WTC11 (cell line): ENCODE measurements around the gene CYSTM1. TPM values are rescaled to one million over a fixed set of nuclear protein-coding genes. Genes with fewer than 3 reads are reported as not detected.

Experiments
- ATAC-seq: fragments of 200-7000 bp; cut with Tn5 transposase; 2 replicates; pipeline ENCODE4 v1.10.0; 2021; ENCODE audit warnings: mild to moderate bottlenecking, moderate library complexity
- CTCF ChIA-PET: fragments of 300-600 bp; sonication (Branson Sonifier 250); formaldehyde crosslinking; loops from one replicate; lab custom pipeline; 2021; ENCODE audit warnings: antibody characterized with exemption; lab: Charles Lee
- POLR2A ChIA-PET: fragments of 350-600 bp; sonication (Branson Sonifier 250); formaldehyde crosslinking; loops from one replicate; lab custom pipeline; 2021; ENCODE audit warnings: antibody characterized with exemption; lab: Charles Lee
- DNase-seq: peaks from one replicate; pipeline ENCODE4 v3.0.0; 2021; ENCODE audit warnings: low spot score
- H3K27ac Mint-ChIP-seq: 2 replicates; pipeline ENCODE4 v1.8.0; 2021; ENCODE audit warnings: mixed read lengths
- H3K27me3 Mint-ChIP-seq: 2 replicates; pipeline ENCODE4 v1.8.0; 2021; ENCODE audit warnings: low read depth, mild to moderate bottlenecking, moderate library complexity, mixed read lengths
- H3K36me3 Mint-ChIP-seq: 2 replicates; pipeline ENCODE4 v1.8.0; 2021; ENCODE audit warnings: mixed read lengths
- H3K4me1 Mint-ChIP-seq: 2 replicates; pipeline ENCODE4 v1.8.0; 2022; ENCODE audit warnings: mixed read lengths
- H3K4me3 Mint-ChIP-seq: 2 replicates; pipeline ENCODE4 v1.8.0; 2021; ENCODE audit warnings: mild to moderate bottlenecking, moderate library complexity, mixed read lengths
- H3K9me3 Mint-ChIP-seq: 2 replicates; pipeline ENCODE4 v1.8.0; 2021; ENCODE audit warnings: mixed read lengths
- AFF4 ChIP-seq: sonication (generic); formaldehyde crosslinking; IDR thresholded peaks from 2 replicates; pipeline ENCODE4 v1.8.1; 2023; ENCODE audit warnings: mild to moderate bottlenecking, missing genetic modification reagents, borderline replicate concordance
- ARID4B ChIP-seq: sonication (generic); formaldehyde crosslinking; IDR thresholded peaks from 2 replicates; pipeline ENCODE4 v1.8.0; 2023; ENCODE audit warnings: missing genetic modification reagents, mild to moderate bottlenecking, borderline replicate concordance
- ATF1 ChIP-seq: sonication (generic); formaldehyde crosslinking; IDR thresholded peaks from 2 replicates; pipeline ENCODE4 v1.8.1; 2023; ENCODE audit warnings: mild to moderate bottlenecking, moderate library complexity, missing genetic modification reagents
- ATF6 ChIP-seq: sonication (generic); formaldehyde crosslinking; IDR thresholded peaks from 2 replicates; pipeline ENCODE4 v1.8.1; 2023; ENCODE audit warnings: mild to moderate bottlenecking, missing genetic modification reagents
- ERG ChIP-seq: fragments of 250-450 bp; sonication (Bioruptor Pico); IDR thresholded peaks from 2 replicates; pipeline ENCODE4 v1.8.0; 2021; ENCODE audit warnings: mild to moderate bottlenecking
- FOXK1 ChIP-seq: sonication (generic); formaldehyde crosslinking; IDR thresholded peaks from 2 replicates; pipeline ENCODE4 v1.8.0; 2022; ENCODE audit warnings: mild to moderate bottlenecking, moderate library complexity, missing genetic modification reagents
- FOXP4 ChIP-seq: sonication (generic); formaldehyde crosslinking; IDR thresholded peaks from 2 replicates; pipeline ENCODE4 v1.8.0; 2022; ENCODE audit warnings: mild to moderate bottlenecking, missing genetic modification reagents
- IRF1 ChIP-seq: sonication (generic); formaldehyde crosslinking; IDR thresholded peaks from 2 replicates; pipeline ENCODE4 v1.8.0; 2023; ENCODE audit warnings: missing genetic modification reagents
- MAX ChIP-seq: sonication (generic); formaldehyde crosslinking; IDR thresholded peaks from 2 replicates; pipeline ENCODE4 v1.8.0; 2022; ENCODE audit warnings: mild to moderate bottlenecking, missing genetic modification reagents
- NFE2L1 ChIP-seq: sonication (generic); formaldehyde crosslinking; IDR thresholded peaks from 2 replicates; pipeline ENCODE4 v1.8.1; 2023; ENCODE audit warnings: missing genetic modification reagents
- NR2C2 ChIP-seq: sonication (generic); formaldehyde crosslinking; IDR thresholded peaks from 2 replicates; pipeline ENCODE4 v1.8.0; 2022; ENCODE audit warnings: mild to moderate bottlenecking, missing genetic modification reagents
- SOX15 ChIP-seq: fragments of 250-450 bp; sonication (Bioruptor Pico); IDR thresholded peaks from 2 replicates; pipeline ENCODE4 v1.9.0; 2021; ENCODE audit warnings: mild to moderate bottlenecking
- ZNF121 ChIP-seq: sonication (generic); formaldehyde crosslinking; IDR thresholded peaks from 2 replicates; pipeline ENCODE4 v1.8.0; 2023; ENCODE audit warnings: missing genetic modification reagents
- ZNF263 ChIP-seq: sonication (generic); formaldehyde crosslinking; IDR thresholded peaks from 2 replicates; pipeline ENCODE4 v1.8.1; 2022; ENCODE audit warnings: low read depth, mild to moderate bottlenecking, moderate library complexity, missing genetic modification reagents
- ZNF425 ChIP-seq: fragments of 250-450 bp; sonication (Bioruptor Pico); conservative IDR thresholded peaks from 2 replicates; pipeline ENCODE4 v1.9.0; 2021; ENCODE audit warnings: mild to moderate bottlenecking
- ZNF512 ChIP-seq: sonication (generic); formaldehyde crosslinking; IDR thresholded peaks from 2 replicates; pipeline ENCODE4 v1.8.1; 2022; ENCODE audit warnings: missing genetic modification reagents, borderline replicate concordance
- total RNA-seq: library from RNA; stranded (reverse); gene quantifications from 3 replicates; pipeline ENCODE4 v1.2.3, GENCODE V29; 2021

The CYSTM1 gene
- total RNA-seq, 1 experiment from 2014 or later = 29.3 TPM

GRCh38 chr5:140232731-140233130 is 57.7 kb downstream of the CYSTM1 start (continued):
- TF ChIP-seq ZNF263 (CRISPR knock-in tag) (no peak), NR2C2 (CRISPR knock-in tag) (no peak), NFE2L1 (CRISPR knock-in tag) (no peak), ATF6 (CRISPR knock-in tag) (no peak)

GRCh38 chr5:140234377-140234989 is 59.5 kb downstream of the CYSTM1 start:
- POLR2A ChIA-PET = no interaction called here
- ATAC-seq (no peak), DNase-seq (no peak)
- Mint-ChIP-seq H3K27me3 (no peaks in the 10 kb centered on the region), H3K27ac (no peak overlapping the region), H3K4me3 (no peak overlapping the region), H3K4me1 (no peaks in the 10 kb centered on the region), H3K9me3 (no peaks in the 10 kb centered on the region), H3K36me3 (no peaks in the 10 kb centered on the region)
- CTCF ChIA-PET = interaction anchor here (0.6 to 2.0 kb wide), 2 partner anchors 117 to 124 kb away, joined by 5 to 6 read pairs; no protein-coding TSS in a partner anchor
- TF ChIP-seq FOXK1 (CRISPR knock-in tag) = no peak
- TF ChIP-seq ATF1 = no peak
- TF ChIP-seq ZNF121 (CRISPR knock-in tag) = no peak
- TF ChIP-seq IRF1 (CRISPR knock-in tag) = no peak
- TF ChIP-seq SOX15 = no peak
- no peak for TF ChIP-seq ZNF425 (CRISPR knock-in tag)
- no peak for TF ChIP-seq FOXP4 (CRISPR knock-in tag)
- no peak for TF ChIP-seq AFF4
- TF ChIP-seq ERG (CRISPR knock-in tag) = no peak
- no peak for TF ChIP-seq MAX (CRISPR knock-in tag)
- no peak for TF ChIP-seq ARID4B (CRISPR knock-in tag)
- TF ChIP-seq ZNF512 (CRISPR knock-in tag) = no peak
